GM12891 (cell line): ENCODE data around the gene VAX1.

ENCODE experiments used
- PAX5 ChIP-seq: IDR thresholded peaks from 2 replicates; pipeline ENCODE4 v1.6.1; 2011; ENCODE audit warnings: low read length, moderate library complexity, mild to moderate bottlenecking; ENCODE audit not compliant: insufficient read depth, severe bottlenecking
- POLR2A ChIP-seq: IDR thresholded peaks from 2 replicates; pipeline ENCODE4 v1.6.1; 2011; ENCODE audit warnings: low read depth, low read length, control low read depth
- POLR2AphosphoS5 ChIP-seq: IDR thresholded peaks from 2 replicates; pipeline ENCODE4 v1.6.1; 2011; ENCODE audit warnings: low read depth, low read length, control low read depth
- SPI1 ChIP-seq: IDR thresholded peaks from 2 replicates; pipeline ENCODE4 v1.6.1; 2011; ENCODE audit warnings: low read depth, low read length, control low read depth
- TAF1 ChIP-seq: IDR thresholded peaks from 2 replicates; pipeline ENCODE4 v1.6.1; 2011; ENCODE audit warnings: low read depth, low read length, control low read depth

DNA sequence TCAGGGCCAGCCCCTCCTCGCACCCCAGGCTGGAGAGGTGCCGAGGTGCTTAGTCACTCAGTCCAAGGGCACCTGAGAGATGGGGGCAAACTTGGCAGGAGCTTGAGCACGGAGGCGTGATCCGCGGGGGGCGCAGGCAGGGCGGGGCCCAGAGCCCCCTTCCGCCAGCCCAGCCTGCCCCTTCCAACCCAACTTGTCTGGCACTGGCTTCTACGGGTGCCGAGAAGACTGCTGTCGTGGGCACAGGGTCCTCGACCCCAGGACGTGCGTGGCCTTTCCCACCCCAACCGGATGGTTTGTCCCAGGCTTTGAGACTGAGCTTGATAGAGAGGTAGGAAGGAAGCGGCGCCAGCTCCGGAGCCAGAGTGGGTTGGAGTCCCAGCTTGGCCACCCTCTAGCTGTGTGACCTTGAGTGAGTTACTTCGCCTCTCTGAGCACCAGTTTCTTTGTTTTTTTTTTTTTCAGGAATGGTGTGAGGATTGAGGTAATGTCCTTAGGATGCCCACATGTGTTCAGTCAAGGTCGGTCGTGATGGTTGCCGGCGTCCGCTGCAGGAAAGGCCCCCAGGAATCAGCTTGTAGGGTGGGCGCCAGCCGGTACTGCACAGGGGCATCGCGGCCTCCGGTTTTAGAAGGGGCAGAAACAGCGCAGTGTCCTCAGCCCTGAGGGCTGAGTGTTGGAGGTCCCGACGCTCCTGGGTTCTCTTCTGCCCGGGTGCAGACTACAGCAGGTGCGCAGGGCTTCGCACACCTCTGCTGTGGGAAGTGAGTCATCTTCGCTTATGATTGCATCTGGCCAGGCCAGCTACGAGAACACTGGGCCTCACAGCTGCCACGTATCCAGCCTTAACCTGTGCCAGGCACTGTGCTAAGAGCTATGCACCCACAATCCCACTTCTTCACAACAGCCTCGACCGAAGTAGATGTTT, 28.6 kb upstream of the VAX1 start:
- TF ChIP-seq POLR2AphosphoS5 (no peak), POLR2A (no peak), TAF1 (no peak), SPI1 (no peak), PAX5 (no peak)
